ENCODE results near the gene ADNP.
A peak's percentile ranks its signal among the peaks of the same experiment; 100 is the strongest.
"Not testable (repeated sequence)": the region's sequence is repeated elsewhere in the genome, so short reads cannot be mapped to it uniquely, and the experiment has no call there.

ADNP gene

DNA sequence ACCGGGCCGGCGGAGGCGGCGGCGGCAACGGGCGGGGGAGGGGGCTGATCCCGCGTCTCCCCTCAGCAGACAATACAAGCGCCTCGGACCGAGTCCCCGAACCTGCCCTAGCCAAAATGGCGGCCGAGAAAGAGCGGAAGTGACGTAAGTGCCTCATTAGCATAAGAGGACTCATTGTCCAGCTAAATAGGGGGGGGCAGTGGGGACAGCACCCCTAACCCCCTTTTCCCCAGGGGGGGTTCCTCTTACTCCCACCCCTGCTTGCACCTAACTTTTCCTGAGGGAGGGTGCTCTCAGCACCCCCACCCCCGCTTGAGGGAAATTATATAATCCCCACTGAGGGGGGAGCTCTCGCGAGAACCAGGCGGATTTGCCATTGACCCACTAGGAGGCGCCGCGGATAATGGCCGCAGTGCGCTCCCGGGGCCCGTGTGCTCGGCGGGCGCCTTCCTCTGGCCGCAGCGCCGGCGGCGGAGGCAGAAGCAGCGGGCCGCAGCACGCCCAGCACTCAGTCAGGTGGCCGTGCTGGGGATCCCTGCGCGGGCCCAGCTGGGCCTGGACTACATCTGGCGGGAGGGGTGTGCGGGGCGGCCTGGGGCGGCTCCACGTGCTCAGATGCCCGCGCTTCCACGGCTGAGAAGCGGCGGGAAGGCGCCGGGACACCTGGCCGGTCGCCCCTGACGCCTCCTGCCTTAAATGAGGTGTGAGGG lies at the start of gene ADNP:
Gene ADNP, minus strand, starts transcription at position 132 of the 710 bp plus-strand sequence. CDS start 27,441 bp downstream, outside the sequence.
- DNase-seq: peak; percentile 92

GRCh38 chr20:50980071-50980681 lies 48.9 kb upstream of the ADNP start:
- no peak for DNase-seq

GRCh38 chr20:50978533-50978932 lies 47.3 kb upstream of the ADNP start:
- DNase-seq: not testable (repeated sequence)

DNA sequence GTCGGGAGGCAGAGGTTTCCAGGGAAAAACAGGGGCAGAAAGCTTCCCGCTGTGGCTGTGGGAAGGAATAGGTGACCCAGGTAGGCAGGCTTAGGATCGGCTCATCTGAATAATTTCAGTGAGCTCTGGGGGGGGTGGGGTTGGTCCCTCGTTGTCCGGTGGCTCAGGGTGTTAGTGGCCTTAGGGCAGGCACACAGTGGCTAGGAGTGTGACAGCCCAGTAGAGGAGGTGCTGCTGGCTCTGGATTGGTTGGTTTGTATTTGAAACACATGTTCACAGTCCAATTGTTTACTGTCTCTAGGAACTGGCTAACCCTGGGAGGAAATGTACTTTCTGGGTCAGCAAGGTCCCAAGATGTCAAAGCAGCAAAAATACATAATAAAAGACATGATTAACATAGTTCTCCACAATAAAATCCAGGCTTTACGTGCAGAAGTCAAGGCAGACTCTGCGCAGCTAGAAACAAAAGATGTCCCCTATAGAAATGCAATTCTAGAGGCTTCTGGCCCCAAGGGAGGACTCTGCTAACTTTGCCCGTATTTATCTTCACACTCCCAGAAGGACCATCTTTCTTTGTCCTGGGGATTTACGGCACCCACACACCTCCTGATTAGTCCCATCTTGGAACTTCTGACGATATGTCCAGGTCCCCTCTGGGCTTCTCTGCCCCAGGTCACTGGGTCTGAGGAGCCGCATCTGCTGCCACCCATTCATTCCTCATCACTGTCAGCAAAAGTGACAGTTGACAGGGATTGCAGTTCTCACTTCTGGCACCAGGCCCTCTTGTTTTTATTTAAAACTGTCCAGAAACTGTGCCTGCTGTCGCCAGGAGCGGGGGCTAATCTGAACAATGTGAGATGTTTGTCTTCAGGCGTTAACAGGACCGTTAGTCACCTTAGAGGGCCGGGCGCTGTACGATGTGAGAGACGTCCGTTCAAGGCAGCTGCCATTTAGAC lies 46.1 kb upstream of the ADNP start:
- no peak for DNase-seq

DNA sequence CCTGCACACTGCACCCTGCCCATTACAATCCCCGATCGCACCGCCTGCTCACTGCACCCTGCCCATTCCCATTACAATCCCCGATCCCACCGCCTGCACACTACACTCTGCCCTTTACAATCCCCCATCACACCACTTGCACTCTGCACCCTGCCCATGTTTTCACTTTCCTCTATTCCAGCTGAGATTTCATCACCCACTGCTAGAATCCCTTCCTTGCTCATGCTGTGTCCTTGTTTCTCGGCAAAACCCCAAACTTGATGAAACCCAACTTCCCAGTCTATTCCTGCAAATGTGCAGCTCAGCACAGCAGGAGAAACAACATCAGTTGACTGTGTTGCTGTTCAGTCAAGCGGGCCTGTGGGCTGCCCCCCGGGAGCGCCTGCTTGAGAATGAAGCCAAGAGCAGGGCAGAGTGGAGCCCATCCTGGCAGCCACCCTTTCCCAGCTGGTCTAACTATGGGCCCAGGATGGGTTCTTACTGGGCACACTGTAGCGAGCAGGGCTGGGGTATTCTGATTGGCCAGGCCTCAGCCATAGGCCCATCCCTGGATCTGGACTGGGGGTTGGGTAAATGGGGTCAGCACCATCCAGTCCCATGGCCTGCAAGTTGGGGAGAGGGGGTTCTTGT lies 44.6 kb upstream of the ADNP start:
- no peak for DNase-seq

GRCh38 chr20:50969912-50970311 lies 38.7 kb upstream of the ADNP start:
- DNase-seq: no peak

DNA sequence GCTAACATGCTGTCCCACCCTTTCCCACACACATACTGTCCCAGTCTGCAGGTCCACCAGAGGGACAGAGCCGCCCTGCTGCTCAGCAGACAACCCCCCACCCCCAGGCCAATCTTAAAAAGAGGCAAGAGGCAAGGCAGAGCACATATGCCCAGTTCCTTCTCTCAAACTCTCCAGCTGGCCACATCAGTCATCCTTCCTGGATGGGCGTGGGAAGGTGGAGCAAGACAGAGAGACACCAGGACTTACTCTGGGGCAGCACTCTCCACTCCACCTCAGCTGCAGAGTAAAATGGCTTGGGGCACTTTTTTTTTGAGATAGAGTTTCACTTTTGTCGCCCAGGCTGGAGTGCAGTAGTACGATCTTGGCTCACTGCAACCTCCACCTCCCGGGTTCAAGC lies 38.2 kb upstream of the ADNP start:
- no peak for DNase-seq

DNA sequence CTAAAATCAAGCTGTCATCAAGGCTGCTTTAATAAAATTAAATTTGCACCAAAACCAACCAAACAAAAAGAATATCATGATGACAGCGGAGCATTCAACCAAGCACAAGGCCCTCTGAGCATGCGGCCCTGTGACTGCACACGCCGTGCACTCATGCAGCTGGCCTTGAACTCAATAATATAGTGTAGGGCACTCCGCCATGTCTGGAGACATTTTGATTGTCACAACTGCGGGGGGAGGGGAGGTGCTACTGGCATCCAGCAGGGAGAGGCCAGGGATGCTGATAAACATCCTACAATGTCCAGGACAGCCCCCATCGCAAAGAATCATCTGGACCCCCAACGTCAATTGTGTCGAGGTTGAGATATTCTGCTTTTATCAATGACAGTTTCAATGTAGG lies 37.1 kb upstream of the ADNP start:
- DNase-seq: no peak

DNA sequence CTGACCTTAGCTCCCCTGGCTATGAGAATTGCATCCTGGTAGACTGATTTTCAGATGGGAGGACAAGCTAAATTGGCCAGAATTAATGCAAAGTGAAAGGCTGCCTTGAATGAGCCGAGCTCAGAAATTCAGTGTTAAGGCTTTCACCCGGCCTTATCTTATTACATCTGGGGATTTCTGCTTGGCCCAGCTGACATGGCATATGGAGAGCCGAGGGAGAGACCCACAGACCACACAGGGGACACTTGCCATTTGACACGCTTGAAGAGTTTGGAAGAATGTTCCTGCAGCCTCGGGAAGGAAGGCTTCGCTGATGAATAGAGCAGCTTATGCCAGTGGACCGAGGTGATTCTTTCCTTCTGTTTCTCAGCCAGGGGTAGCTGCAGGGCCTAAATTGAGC lies 36.3 kb upstream of the ADNP start:
- DNase-seq: no peak

- DNase-seq: no peak
Measured at GRCh38 chr20:50959543-50960126, 28.4 kb upstream of the ADNP start.

- DNase-seq: peak; percentile 88
Measured at GRCh38 chr20:50958615-50959542, 27.6 kb upstream of the ADNP start, which contains the start of gene MOCS3. TSS of gene MOCS3 (plus strand) at chr20:50958818. CDS start at chr20:50958843, 25 bp downstream.

- no peak for DNase-seq
Measured at GRCh38 chr20:50957798-50958614, 26.8 kb upstream of the ADNP start, which contains the start of gene DPM1. TSS of gene DPM1 (minus strand) at chr20:50958532. CDS start at chr20:50958523, 9 bp downstream.

DNA sequence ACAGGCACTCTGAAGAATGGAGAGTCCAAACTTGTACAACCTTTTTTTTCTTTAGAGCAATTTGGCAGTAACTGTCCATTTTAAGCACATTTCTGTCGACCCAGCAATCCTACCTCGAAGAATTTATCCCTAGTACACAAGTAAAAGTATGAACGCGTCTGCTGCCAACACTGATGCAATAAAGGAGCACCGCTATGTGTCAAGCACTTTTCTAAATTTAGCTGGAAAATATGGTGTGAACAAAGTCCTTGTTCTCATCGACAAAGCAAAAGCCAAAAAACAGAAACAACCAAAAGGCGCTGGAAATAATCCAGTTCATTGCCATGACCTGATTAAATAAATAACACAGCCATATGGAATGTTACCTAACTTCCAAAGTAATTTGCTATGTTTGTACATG lies 26.0 kb upstream of the ADNP start:
- no peak for DNase-seq

- DNase-seq: no peak
Measured at GRCh38 chr20:50953821-50954220, 22.6 kb upstream of the ADNP start.

DNA sequence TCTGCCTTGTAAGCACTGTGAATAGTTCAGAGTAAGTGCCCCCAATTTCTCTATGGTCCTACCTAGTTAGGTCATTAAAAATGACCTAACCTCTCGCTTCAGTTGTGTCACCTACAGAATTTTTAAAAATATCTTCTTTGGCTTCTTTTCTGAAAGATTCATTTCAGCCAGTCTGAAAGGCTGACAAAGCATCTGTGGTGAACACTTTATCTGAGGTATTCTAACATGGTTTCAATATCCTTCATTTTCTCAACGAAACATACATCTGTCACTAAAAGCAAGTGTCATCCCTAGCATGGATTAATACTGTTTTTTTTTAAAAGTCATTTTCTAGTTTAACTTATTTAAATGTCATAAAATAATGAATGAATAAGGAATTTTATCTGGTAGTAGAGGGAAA lies 22.0 kb upstream of the ADNP start:
- no peak for DNase-seq

- DNase-seq: no peak
Measured at GRCh38 chr20:50948132-50948785, 17.0 kb upstream of the ADNP start.

- DNase-seq: no peak
Measured at GRCh38 chr20:50943069-50943468, 11.8 kb upstream of the ADNP start.

- DNase-seq: no peak
Measured at GRCh38 chr20:50933589-50933988, 2.4 kb upstream of the ADNP start.

GRCh38 chr20:50932691-50933280 lies 1.5 kb upstream of the ADNP start:
- no peak for DNase-seq
